A204.1 (cell line): ENCODE data around the gene MBNL1.

ENCODE experiments used
- FAIRE-seq: peaks from 2 replicates; lab custom pipeline; 2012; peaks lifted over from hg19 to GRCh38; lab: Jason Lieb, UNC

MBNL1 gene

GRCh38 chr3:152298393-152299248 is 29.9 kb downstream of the MBNL1 start:
- FAIRE-seq: no peak

GRCh38 chr3:152299249-152299976 is 30.7 kb downstream of the MBNL1 start:
- FAIRE-seq: no peak

- no peak for FAIRE-seq
These were observed 31.5 kb downstream of the MBNL1 start for GRCh38 chr3:152300029-152300731.

- no peak for FAIRE-seq
These were observed 33.0 kb downstream of the MBNL1 start for GRCh38 chr3:152301745-152302181.

GRCh38 chr3:152302521-152303021 is 33.8 kb downstream of the MBNL1 start:
- FAIRE-seq: no peak

GRCh38 chr3:152304160-152304559 is 35.4 kb downstream of the MBNL1 start:
- FAIRE-seq: no peak

- no peak for FAIRE-seq
These were observed 36.3 kb downstream of the MBNL1 start for GRCh38 chr3:152305075-152305474.

GRCh38 chr3:152307829-152308474 is 39.2 kb downstream of the MBNL1 start:
- FAIRE-seq: no peak

GRCh38 chr3:152308475-152308844 is 39.7 kb downstream of the MBNL1 start:
- no peak for FAIRE-seq

- FAIRE-seq: no peak
These were observed 40.3 kb downstream of the MBNL1 start for GRCh38 chr3:152309031-152309430.

- no peak for FAIRE-seq
These were observed 41.0 kb downstream of the MBNL1 start for GRCh38 chr3:152309535-152310307.

- no peak for FAIRE-seq
These were observed 44.7 kb downstream of the MBNL1 start for GRCh38 chr3:152313430-152313829.

- FAIRE-seq: peak; percentile 6
These were observed 45.2 kb downstream of the MBNL1 start for GRCh38 chr3:152313914-152314313.

- no peak for FAIRE-seq
These were observed 46.1 kb downstream of the MBNL1 start for GRCh38 chr3:152314677-152315353.

GRCh38 chr3:152315623-152316022 is 46.9 kb downstream of the MBNL1 start:
- FAIRE-seq: no peak

GRCh38 chr3:152316318-152316717 is 47.6 kb downstream of the MBNL1 start:
- FAIRE-seq: no peak

- FAIRE-seq: no peak
These were observed 48.5 kb downstream of the MBNL1 start for GRCh38 chr3:152317184-152317583.

GRCh38 chr3:152317956-152318355 is 49.2 kb downstream of the MBNL1 start:
- no peak for FAIRE-seq

- FAIRE-seq: no peak
These were observed 49.8 kb downstream of the MBNL1 start for GRCh38 chr3:152318512-152318911.

- no peak for FAIRE-seq
These were observed 50.5 kb downstream of the MBNL1 start for GRCh38 chr3:152319256-152319655.
